Retinal pigment epithelial cell (primary cell): ENCODE measurements around the gene EPHA8.

Source experiments
- DNase-seq: peaks from one replicate; pipeline ENCODE4 v3.0.0-alpha.2; 2010; ENCODE audit warnings: low read depth
- H3K4me3 ChIP-seq: 2 replicates; pipeline ENCODE4 v1.5.1; 2011; ENCODE audit warnings: mild to moderate bottlenecking, low read length, control low read depth, moderate library complexity
- CTCF ChIP-seq: conservative IDR thresholded peaks from 2 replicates; pipeline ENCODE4 v1.5.1; 2011; ENCODE audit warnings: low read depth, low read length, control low read depth, inconsistent platforms

Gene EPHA8

DNA sequence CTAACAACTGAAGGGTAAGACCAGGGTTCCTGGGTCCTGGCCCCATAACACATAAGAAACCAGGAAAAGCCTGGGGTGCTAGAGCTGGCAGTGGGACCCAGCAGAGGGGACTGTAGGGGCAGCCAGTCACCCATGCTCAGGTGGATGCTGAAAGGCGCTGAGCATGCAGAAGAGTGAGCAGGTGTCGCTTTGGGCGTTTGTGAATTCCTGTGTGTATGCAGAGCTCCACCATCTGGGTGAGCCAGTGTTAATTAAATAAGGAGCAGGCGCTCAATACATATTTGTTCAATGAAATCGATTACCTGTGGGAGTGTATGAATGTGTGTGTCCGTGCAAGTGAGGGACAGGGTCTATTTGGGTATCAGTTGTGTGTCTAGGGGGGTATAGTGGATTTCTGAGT lies 73.6 kb downstream of the EPHA8 start:
- no peak for DNase-seq
- no peak overlapping the region for H3K4me3 ChIP-seq
- TF ChIP-seq CTCF, result no peak

DNA sequence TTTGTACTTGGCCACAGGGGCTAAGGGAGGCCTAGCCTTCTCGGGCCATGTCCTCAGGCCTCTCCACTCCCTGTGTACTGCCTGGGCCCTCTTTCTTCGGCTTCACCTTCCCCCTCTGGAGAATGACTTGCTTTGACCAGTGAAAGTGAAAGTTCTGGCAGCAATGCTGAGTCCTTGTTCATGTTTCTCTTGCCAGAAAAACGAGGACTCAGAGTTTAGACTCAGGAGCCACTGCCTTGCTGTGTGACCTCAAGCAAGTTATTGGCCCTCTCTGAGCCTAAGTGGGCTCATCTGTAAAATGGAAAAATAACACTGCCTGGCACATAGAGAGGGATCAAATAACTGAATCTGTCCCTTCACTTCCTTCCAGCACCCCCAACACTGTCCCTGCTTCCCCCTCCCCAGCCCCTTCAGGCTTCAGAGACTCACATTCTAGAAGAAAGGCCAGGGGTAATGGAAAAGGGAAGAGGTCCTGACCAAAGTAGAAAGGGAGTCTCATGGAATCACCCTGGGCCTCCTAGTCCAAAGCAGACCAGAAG lies 74.7 kb downstream of the EPHA8 start:
- no peak for DNase-seq
- no peak overlapping the region for H3K4me3 ChIP-seq
- TF ChIP-seq CTCF, result no peak

- no peak for TF ChIP-seq CTCF
- no peak overlapping the region for H3K4me3 ChIP-seq
- no peak for DNase-seq
Measured at GRCh38 chr1:22638476-22639234, 75.4 kb downstream of the EPHA8 start.

DNA sequence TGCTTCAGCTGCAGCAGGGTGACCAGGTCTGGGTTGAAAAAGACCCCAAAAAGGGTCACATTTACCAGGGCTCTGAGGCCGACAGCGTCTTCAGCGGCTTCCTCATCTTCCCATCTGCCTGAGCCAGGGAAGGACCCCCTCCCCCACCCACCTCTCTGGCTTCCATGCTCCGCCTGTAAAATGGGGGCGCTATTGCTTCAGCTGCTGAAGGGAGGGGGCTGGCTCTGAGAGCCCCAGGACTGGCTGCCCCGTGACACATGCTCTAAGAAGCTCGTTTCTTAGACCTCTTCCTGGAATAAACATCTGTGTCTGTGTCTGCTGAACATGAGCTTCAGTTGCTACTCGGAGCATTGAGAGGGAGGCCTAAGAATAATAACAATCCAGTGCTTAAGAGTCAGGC lies 76.0 kb downstream of the EPHA8 start:
- no peak for DNase-seq

DNA sequence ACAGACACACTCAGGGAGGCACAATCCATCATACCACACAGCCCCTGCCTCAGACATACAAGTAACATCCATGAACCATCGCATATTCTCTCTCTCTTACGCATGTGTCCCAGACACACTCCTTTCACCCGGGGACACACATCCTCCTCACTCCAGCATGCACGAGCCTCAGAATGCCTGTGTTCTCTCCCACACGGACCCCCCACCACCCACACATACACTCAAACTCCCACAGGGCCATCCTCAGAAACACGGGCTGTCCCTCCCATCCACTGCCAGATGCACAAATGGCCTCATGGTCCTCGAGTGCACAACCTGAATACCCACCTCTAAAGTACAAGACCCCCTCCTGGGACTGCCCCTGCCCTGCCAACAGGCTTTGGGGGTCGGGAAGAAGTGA lies 78.0 kb downstream of the EPHA8 start:
- no peak for TF ChIP-seq CTCF
- no peak overlapping the region for H3K4me3 ChIP-seq
- DNase-seq, result no peak

More for the DNA sequence above, 76.0 kb downstream of the EPHA8 start:
- TF ChIP-seq CTCF, result no peak
- no peak overlapping the region for H3K4me3 ChIP-seq

DNA sequence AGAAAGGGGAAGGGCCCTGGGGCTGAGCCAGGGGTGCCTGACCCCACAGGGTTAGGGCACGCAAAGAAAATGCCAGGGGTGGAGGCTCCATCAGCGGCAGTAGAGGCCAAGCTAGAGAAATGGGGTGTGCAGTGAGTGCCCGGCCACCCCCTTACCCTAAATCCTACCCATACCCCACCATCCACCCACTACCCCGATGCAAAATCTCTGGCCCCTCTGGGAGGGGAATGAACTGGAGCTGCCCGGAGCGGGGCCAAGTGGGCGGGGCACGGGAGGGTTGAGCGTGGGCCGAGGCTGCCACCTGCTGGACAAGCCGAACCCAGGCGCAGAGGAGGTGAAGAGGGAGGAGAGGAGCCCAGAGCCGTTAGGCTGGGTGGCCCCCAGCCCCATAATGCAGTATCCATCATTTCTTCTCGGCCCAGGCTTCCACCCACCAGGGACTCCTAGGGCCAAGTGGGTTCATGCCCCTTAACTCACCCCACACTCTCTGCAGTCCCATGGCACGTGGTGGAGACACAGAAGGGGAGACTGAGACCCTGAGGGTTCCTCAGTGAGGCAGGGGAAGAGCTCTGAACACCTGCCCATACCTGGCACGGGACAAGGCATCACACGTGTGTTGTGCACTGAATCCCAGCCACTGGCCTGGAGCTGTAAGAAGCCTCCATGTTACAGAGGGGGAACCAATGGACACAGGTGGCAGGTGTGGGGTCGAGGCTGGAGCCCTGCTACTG lies 78.8 kb downstream of the EPHA8 start:
- peak; percentile 89 for TF ChIP-seq CTCF

More for the DNA sequence above, 78.8 kb downstream of the EPHA8 start:
- H3K4me3 ChIP-seq, result no peak overlapping the region
- DNase-seq, result no peak
